A673 (cell line): ENCODE measurements around the gene TRPC4AP.
"Not testable (repeated sequence)": the region's sequence is repeated elsewhere in the genome, so short reads cannot be mapped to it uniquely, and the experiment has no call there.

ENCODE experiments used
- CTCF ChIP-seq: fragments of 300-800, 200-600 bp; sonication (generic); conservative IDR thresholded peaks from 2 replicates; pipeline ENCODE4 v1.5.1; 2017; ENCODE audit warnings: low read depth, mild to moderate bottlenecking, antibody characterized with exemption, low read length, moderate library complexity, mixed read lengths
- EZH2 ChIP-seq: fragments of 200-600 bp; sonication (generic); IDR thresholded peaks from 2 replicates; pipeline ENCODE4 v1.6.1; 2017; ENCODE audit warnings: borderline replicate concordance, low read depth, mild to moderate bottlenecking, mixed read lengths, antibody characterized with exemption, low read length; ENCODE audit not compliant: poor library complexity, severe bottlenecking

- TF ChIP-seq CTCF, EZH2: not testable (repeated sequence)
Observed at GRCh38 chr20:35071436-35072153, 21.0 kb downstream of the TRPC4AP start.
